DMS53 (cell line): ENCODE results near the gene SNTA1.
A peak's percentile ranks its signal among the peaks of the same experiment; 100 is the strongest.
"Not testable (repeated sequence)": the region's sequence is repeated elsewhere in the genome, so short reads cannot be mapped to it uniquely, and the experiment has no call there.

Experiments
- DNase-seq: peaks from one replicate; lab custom pipeline; 2025; lab: John Stamatoyannopoulos, UW

SNTA1 gene

DNA sequence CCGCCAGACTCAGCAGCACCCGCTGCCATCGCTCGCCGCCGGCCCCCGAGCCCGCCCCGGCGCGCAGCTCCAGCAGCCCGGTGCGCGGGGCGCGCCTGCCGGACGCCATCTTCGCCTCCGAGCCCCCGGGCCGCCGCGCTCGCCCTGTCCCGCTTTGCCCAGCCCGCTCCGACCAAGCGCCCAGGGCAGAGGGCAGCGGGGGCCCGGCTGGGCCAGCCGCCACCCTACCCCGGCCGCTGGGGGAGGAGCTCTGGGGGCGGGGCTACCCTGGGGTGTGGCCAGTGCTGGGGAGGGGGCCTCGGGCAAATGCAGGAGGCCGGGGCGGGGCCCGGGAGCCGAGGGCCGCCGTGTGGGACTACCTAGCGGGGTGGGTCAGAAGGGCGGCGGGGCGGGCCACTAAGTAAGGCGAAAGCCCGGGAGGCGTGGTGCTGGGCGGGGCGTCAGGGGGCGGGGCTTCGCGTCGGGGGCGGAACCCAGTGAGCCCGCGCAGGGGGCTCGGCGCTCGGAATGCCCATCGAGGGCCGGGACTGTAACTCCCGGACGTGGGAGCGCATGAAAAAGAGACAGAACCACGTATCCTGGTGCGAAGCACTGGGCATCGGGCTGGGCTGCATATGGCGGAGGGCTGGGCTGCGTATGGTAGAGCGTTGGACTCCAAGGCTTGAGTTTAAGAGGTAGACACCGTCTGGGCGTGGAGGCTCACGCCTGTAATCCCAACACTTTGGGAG lies at the start of gene SNTA1:
TSS of gene SNTA1 (minus strand) at position 252 of the 728 bp plus-strand sequence. CDS start at position 109, 143 bp downstream.
- DNase-seq, result peak; percentile 95

DNA sequence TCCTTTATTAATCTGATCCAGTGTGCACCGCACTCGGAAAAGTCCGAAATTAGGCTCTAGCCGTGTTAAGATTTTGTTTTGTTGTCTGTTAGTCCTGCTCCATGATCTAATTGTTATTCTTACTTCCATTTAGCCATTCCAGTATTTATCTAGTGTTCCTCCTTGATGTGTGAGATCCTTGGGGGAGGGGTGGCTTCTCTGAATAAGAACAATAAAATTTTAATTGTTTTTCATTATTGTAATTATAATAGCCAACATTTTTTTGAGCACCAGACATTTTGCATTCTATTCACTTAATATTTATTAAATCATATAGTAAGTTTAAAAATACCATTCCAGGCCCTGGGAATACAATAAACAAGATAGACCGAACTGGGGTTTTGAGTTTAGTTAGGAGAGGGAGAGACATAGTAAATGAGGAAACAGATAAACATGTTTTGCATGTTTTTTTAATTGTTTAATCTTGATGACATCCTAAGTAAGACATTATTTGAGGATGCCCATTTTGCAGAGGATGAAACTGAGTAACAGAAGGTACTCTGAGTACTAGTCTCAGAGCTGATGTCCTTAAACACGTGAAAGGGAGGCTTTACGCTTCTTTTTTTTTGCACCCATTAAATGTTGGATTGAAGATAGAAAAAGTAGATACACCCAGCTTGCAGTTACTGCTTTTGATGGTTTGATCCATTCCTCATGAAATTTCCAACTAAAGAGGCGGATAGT lies 47.5 kb upstream of the SNTA1 start:
- peak; percentile 31 for DNase-seq

DNA sequence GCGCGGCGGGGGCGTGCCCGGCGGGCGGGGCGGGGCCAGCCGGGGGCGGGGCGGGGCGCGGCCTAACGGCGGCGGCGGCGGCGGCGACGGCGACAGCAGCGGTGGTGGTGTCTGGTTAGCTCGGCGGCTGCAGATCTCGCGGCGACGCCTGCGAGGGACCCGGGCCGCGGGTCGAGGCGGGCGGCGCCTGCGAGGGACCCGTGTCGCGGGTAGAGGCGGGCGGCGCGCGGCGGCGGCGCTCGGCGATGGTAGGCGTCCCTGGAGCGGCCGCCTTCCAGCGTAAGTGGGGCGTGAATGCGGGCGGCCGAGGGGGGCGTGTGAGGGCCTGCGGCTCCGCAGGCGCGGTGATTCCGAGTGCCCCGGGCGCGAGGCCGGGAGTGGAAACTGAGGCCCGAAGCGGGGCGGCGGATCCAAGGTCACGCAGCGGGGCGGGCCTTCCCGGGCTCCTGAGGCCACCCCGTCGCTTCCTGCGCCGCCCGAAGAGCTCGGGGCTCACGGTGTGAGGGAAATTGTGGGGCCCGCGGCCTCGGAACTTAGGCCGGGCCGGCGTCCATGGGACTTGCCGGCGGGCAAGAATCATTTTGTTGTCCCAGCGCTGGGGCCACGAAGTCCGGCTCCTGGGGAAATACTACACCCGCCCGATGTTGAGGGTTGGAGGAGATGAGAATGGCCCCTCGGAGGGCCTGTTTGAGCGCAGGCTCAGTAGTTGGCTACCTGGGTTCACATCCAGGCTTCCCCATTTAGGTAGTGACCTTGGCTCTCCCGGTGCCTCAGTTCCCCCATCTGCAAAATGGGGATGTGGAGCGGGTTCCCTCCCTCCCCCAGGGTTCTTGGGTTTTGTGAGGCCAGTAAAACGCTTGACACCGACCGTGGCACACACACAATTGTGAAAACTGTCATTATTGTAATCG lies 46.7 kb upstream of the SNTA1 start, which contains the start of gene CBFA2T2:
TSS of gene CBFA2T2 (plus strand) at position 74 of the 911 bp plus-strand sequence. CDS start at position 246, 172 bp downstream.
- DNase-seq, result peak; percentile 80

DNA sequence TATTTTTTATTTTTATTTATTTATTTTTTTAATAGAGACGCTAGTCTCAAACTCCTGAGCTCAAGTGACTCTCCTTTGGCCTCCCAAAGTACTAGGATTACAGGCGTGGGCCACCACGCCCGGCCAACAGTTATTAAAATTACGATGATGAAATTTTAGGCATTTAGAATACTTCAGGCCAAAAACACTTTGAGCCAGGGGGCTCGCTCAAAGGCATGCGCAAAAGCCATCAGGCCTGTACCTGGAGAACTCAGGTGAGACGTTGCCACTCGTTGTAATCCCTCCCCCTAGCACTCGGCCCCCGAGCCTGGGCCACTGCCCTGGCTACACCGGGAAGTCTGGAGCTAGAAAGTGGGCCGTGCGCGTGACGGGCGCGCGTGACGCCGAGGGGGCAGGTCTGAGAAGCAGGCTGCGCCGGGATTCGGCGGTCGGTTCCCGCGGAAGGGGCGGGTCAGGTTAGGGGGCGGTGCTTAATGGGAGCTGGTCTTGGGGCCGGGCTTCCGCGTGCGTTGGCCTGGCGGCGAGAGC lies 46.0 kb upstream of the SNTA1 start:
- DNase-seq, result peak; percentile 99

DNA sequence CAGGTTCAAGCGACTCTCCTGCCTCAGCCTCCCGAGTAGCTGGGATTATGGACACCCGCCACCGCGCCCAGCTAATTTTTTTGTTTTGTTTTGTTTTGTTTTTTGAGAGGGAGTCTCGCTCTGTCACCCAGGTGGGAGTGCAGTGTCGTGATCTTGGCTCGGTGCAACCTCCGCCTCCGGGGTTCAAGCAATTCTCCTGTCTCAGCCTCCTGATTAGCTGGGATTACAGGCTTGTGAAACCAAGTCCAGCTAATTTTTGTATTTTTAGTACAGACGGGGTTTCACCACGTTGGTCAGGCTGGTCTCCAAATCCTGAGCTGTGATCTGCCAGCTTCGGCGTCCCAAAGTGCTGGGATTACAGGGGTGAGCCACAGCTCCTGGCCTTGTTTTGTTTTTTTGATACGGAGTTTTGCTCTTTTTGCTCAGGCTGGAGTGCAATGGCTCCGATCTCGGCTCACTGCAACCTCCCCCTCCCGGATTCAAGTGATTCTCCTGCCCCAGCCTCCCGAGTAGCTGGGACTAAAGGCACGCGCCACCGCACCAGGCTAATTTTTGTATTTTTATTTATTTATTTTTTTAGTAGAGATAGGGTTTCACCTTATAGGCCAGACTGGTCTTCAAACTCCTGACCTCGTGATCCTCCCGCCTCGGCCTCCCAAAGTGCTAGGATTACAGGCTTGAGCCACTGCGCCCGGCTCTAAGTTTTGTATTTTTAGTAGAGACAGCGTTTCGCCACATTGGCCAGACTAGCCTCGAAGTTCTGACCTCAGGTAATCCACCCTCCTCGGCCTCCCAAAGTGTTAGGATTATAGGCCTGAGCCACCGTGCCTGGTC lies 45.3 kb upstream of the SNTA1 start:
- DNase-seq, result not testable (repeated sequence)

DNA sequence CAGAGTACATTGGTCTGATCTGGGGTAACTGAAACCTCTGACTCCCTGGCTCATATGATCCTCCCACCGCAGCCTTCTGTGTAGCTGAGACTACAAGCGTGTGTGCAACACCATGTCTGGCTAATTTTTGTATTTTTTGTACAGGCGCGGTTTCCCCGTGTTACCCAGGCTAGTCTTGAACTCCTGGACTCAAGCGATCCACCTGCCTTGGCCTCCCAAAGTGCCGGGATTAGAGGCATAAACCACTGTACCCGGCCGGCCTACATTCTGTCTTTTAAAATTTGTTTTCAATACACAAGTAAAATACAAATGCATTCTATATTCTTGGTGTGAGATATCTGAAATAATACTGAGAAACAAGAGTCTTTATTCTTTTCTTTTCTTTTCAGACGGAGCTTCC lies 44.6 kb upstream of the SNTA1 start:
- DNase-seq, result no peak

DNA sequence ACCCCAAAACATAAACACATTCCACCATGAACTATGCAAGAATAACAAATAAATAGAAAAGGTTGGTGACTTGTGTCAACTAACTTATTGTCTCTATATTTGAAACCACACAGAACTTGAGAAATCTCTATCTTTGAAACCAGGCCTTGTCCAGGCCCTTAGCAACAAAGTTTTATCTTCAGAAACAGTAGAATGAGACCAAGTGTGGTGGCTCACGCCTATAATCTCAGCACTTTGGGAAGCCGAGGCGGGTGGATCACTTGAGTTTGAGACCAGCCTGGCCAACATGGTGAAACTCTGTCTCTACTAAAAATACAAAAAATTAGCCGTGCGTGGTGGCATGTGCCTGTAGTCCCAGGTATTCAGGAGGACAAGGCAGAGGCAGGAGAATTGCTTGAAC lies 39.6 kb upstream of the SNTA1 start:
- DNase-seq, result not testable (repeated sequence)

DNA sequence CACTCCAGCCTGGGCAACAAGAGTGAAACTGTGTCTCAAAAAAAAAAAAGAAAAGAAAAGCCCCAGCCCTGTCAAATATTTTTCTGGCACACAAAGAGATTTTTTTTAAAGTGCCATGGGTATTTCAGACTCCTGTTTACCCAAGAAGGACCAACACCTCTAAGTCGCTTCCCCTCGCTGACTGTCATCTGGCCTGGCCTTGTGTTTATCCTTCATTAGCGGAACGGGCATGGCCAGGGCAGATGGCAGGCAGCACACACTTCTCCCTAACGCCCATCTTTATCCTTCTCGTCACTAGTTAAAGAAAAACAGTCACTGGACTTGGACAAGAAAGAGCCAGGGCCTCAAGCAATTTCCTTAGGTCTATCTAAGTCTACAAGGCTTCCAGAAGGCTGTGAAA lies 39.0 kb upstream of the SNTA1 start:
- DNase-seq, result peak; percentile 73

DNA sequence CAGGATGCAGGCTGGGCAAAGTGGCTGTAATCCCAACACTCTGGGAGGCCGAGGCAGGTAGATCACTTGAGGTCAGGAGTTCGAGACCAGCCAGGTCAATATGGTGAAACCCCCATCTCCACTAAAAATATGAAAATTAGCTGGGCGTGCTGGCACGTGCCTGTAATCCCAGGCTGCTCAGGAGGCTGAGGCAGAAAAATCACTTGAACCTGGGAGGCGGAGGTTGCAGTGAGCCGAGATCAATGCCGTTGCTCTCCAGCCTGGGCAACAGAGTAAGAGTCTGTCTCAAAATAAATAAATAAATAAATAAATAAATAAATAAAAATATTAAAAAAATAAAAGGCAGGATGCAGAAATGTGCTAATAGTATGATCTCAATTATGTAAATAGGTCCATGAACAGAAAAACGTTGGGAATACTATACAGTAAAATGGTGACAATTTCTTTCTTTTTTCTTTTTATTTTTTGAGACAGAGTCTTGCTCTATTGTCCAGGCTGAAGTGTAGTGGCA lies 37.9 kb upstream of the SNTA1 start:
- no peak for DNase-seq

DNA sequence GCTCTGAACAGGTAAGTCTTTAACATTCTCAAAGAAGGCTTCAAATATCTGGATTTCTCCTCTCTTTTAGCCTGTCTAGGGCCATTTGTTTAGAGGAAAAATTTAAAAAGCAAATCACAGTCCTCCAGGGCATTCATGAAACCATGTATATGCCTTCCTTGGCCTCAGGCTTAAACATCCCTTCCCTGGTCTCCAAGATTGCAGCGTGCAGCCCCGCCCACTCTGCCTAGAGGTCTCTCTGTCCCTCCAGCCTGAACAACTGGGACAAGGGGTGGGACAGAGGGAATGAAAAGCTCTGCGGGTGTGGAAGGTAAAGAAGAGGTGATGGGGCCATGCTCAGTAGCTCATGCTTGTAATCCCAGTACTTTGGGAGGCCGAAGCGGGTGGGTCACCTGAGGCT lies 36.5 kb upstream of the SNTA1 start:
- DNase-seq, result no peak

DNA sequence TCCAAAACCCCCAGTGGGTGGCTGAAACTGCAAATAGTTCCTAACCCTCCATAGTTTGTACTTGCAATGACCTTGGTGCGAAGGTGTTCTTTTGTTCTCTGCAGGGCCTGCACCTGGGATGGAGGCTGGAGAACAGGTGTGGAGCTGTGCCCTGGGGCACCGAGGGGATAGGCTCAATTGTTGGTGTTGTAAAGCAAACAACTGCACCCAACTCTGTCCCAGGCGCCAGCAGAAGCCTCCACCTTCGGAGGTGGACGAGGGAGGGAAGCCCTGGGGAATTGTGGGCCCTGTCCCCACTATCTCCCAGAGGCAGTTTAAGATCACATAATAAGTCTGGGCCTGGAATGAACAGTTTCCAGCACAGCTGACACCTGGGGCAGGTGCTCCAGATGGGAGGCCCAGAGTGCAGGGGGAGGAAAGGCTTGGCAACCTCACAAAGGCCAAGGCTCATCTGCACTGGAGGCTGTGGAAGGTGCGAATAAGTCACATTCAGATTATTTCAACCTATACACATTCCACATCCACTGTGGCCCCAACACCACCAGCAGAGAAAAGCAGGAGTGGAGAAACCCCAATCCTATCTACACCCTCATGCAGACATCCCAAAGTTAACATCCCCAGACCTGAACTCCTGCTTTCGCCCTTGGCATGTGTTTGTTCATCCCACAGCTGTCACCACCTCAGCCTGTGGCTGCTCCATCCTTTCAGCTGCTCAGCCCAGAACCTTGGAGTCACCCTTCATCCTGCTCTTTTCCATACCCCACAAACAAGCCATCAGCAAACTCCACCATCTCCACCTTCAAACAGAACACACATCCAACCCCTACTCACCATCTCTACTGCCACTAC lies 34.0 kb upstream of the SNTA1 start:
- peak; percentile 99 for DNase-seq

DNA sequence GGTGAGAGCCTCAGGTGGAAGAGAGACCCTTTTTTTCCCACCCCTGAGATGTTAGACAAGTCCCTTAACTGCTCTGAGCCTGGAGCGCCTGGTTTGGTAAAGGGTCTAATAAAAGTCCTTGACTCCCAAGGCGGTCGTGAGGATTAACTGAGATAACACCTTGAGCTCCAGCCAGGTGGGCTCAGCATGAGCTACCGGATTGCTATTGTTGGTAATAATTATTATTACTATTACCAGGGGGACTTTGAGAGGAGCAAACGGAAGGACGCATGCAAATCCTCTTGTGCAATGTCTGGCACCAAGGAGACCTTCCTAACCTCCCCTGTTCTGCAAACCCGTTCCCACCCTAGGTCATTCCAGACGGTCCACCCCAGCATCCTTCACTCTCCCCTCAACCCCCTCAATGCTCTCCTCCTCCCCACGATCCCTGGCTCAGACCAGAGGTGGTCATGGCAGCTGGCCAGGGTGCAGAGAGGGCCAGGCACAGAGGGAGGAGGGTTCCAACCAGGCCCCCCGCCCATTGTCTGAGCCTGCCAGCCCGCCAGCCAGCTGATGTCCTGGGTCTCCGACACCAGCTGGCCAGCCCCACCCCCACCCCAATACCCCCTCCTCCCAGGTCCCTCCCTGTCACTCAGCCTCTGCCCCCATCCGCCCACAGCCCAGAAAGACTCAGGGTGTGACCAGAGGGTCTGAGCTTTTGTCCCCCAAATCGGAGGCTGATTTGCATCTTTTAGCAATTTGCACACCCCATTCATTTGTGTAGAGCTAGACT lies 32.0 kb upstream of the SNTA1 start:
- DNase-seq, result peak; percentile 44

DNA sequence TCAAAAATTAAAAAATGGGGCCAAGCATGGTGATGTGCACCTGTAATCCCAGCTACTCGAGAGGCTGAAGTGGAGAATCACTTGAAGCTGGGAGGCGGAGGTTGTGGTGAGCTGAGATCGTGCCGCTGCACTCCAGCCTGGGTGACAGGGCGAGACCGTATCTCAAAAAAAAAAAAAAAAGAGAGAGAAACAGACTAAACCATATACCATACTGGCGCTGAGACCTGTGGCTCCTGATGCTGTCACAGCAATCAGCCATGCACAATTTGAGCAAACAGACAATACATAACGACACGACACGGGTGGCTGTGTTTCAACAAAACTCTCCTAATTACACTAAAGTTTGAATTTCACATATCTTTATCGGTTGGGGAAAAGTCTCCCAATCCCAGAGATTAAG lies 31.4 kb upstream of the SNTA1 start:
- DNase-seq, result peak; percentile 62

DNA sequence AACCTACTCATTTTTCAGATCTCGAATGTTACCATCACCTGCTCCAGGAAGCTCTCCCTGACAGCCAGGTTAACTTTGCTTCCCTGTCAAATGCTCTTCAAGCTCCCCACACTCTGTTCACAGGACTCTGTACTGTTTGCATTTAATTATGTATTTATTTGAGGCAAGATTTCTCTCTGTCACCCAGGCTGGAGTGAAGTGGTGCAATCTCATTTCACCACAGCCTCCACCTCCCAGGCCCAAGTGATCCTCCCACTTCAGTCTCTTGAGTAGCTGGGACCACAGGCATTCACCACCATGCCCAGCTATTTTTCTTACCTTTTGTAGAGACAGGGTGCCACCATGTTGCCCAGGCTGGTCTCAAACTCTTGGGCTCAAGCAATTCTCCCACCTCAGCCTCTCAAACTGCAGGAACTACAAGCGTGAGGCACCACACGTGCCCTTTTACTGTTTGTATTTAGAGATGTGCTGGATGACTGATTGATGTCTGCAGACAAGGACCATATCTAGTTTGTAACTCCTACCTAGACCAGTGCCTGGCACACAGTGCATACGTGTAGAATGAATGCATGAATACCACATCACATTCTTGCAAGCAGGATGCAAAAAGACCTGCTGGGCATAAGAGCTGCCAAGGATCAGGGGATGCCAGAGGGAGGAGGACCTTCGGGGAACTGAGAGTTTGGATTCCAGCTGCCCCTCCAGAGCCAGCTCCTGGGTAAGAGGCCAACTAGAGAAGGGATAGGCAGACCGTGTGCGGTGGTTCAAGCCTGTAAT lies 30.7 kb upstream of the SNTA1 start:
- DNase-seq, result peak; percentile 65

DNA sequence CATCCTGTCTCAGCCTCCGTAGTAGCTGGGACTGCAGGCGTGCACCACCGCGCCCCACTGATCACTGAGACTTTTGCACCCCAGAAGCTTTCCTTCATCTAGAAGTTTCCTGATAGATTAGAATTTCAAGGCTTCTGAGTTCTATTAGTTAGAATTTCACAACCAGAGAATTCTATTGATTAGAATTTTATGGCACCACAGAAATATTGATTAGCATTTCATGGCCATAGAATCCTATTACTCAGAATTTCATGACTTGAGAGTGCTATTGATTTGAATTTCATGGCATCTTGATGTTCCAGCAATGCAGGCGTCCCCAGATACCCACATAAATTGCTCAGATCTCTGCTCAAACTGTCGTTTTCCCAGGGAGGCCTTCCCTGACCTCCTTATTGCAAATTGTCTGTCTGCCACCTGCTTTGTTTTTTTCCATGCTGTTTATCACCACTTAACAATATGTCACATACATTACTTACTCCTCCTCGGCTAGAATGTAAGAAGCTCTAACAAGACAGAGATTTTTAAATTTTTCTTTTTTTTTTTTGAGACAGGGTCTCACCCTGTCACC lies 29.4 kb upstream of the SNTA1 start:
- DNase-seq, result no peak

DNA sequence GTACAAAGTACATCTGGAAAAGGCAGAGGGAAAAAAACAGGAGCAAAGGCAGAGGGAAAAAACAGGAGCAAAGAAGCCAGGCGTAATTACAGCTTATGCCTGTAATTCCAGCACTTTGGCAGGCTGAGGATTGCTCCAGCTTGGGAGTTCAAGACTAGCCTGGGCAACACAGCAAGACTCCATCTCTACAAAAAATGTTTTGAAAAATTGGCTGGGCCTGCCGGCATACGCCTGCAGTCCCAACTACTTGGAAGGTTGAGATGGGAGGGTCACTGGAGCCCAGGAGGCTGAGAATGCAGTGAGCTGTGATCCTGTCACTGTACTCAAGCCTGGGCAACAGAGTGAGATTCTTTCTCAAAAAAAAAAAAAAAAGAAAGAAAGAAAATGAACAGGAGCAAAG lies 27.3 kb upstream of the SNTA1 start:
- DNase-seq, result no peak

DNA sequence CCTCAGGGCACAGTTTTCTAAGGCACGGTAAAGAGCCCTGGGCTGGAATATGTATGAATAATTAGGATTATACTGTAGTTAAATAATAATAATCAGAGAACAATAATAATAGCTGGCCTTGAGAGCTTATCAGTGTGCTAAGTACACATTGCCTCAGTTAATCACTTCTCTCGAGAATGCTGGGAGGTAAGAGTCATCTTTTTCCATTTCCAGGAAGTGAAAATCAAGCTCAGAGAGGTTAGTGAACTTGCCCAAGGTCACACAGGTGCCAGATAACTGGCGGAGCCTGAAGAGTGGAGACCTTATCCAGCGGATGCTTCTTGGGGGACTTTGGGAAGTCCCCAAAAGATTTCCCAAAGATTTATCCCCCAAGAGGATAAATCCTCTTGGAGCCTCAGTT lies 26.9 kb upstream of the SNTA1 start:
- DNase-seq, result no peak

DNA sequence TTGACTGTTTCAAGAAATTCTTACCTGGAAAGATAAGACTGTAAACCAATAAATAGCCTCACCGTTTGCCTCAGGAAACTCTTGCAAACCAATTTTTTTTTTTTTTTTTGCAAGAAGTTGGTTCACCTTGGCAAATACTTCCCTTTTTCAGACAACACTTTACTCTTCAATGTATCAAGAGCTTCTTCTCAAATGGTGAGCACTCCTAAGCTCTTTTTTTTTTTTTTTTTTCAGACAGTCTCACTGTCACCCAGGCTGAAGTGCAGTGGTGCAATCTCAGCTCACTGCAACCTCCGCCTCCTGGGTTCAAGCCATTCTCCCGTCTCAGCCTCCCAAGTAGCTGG lies 22.7 kb upstream of the SNTA1 start:
- no peak for DNase-seq
